ENCODE measurements around the gene APOBEC2. TPM values are rescaled to one million over a fixed set of nuclear protein-coding genes. Genes with fewer than 3 reads are reported as not detected.

Gene APOBEC2
- total and polyA plus RNA-seq, 9 of the 15 experiments (the other 6 are each of a cell fraction or from before 2014, with no cell fraction given) = 0.25 to 1.6 TPM; not detected in 7

- no peak for ATAC-seq
- no peaks in the 10 kb centered on the region for H3K9me1 ChIP-seq (ENCODE audit: control insufficient read depth, insufficient read depth, low read length)
- TF ChIP-seq EP300 (IDR thresholded peaks at IDR 0.05; ENCODE audit: low read length) = no peak
- no peak for TF ChIP-seq TCF15 (CRISPR knock-in tag; IDR thresholded peaks at IDR 0.05)
- TF ChIP-seq E2F5 (CRISPR knock-in tag; IDR thresholded peaks at IDR 0.05) = no peak
- TF ChIP-seq ZNF584 (CRISPR knock-in tag; IDR thresholded peaks at IDR 0.05; ENCODE audit: low read depth) = no peak
- TF ChIP-seq ZNF395 (CRISPR knock-in tag; IDR thresholded peaks at IDR 0.05) = no peak
- no peak for TF ChIP-seq SAFB2 (IDR thresholded peaks at IDR 0.05; ENCODE audit: borderline replicate concordance, low read depth, low read length, severe bottlenecking)
- TF ChIP-seq RBM15 (IDR thresholded peaks at IDR 0.05; ENCODE audit: insufficient read depth, low read length) = no peak
- no peak for TF ChIP-seq IRF1 (CRISPR knock-in tag; IDR thresholded peaks at IDR 0.05; ENCODE audit: borderline replicate concordance)
- no peak for TF ChIP-seq KLF16 (IDR thresholded peaks at IDR 0.05)
- TF ChIP-seq CEBPZ (IDR thresholded peaks at IDR 0.05; ENCODE audit: borderline replicate concordance, low read depth, low read length) = no peak
- TF ChIP-seq BHLHE40 (IDR thresholded peaks at IDR 0.05; ENCODE audit: low read length) = no peak
- H3K27ac ChIP-seq (ENCODE audit: extremely low read depth, low read depth, low read length) = no peak overlapping the region
- no peaks in the 10 kb centered on the region for H3K36me3 ChIP-seq (ENCODE audit: control insufficient read depth, insufficient read depth, low read length)
- no peak overlapping the region for H2AFZ ChIP-seq (ENCODE audit: low read depth, low read length)
- POLR2A ChIA-PET = interaction anchor here (0.6 kb wide), 1 partner anchor 183 kb away, joined by 3 read pairs; the partner anchor contains the start of gene TREML2
- DNase-seq (ENCODE audit: extremely low read depth in 1 of 4, low spot score in 3 of 4) = no peak
- H3K79me2 ChIP-seq (ENCODE audit: control insufficient read depth, insufficient read depth, low read length) = no peaks in the 10 kb centered on the region
- CTCF ChIA-PET (ENCODE audit: low intra/inter-chr PET ratio) = no interaction called here
- H3K4me2 ChIP-seq (ENCODE audit: insufficient read depth, low read length) = no peak overlapping the region
- intact Hi-C loops (cut with micrococcal nuclease) (no loop called here), in situ Hi-C loops (cut with MboI) (no loop called here)
- H4K20me1 ChIP-seq (replicated peaks; ENCODE audit: control insufficient read depth, insufficient read depth, low read length) = no peaks in the 10 kb centered on the region
- H3K9me3 ChIP-seq (replicated peaks; ENCODE audit: control insufficient read depth, insufficient read depth, low read depth, low read length) = no peaks in the 10 kb centered on the region
- no peak overlapping the region for H3K4me3 ChIP-seq
- WGBS (ENCODE audit: insufficient coverage, low coverage, missing lambda C conversion rate) = 0% methylated on average over 1 of the region's 1 CpG
- FAIRE-seq = no peak
- H3K27me3 ChIP-seq (ENCODE audit: control insufficient read depth in 2 of 2, insufficient read depth in 2 of 2, low read length in 2 of 2) = peaks cover 3 to 18% of the 10 kb centered on the region in 2 experiments; a peak in 3 of 5 replicates
- no peak overlapping the region for H3K9ac ChIP-seq (ENCODE audit: insufficient read depth in 1 of 2, low read depth in 2 of 2, low read length in 2 of 2)
- no peaks in the 10 kb centered on the region for H3K4me1 ChIP-seq (replicated peaks in 1 of 2; ENCODE audit: control insufficient read depth in 2 of 2, insufficient read depth in 2 of 2, low read length in 2 of 2)
- no TSS peak for BruUV-seq (replicated peaks)
Measured at GRCh38 chr6:41017663-41018062, 35.3 kb upstream of the APOBEC2 start.

Data from K562 (cell line).